GM19238 (cell line): ENCODE data around the gene DNAH11.
"Not testable (repeated sequence)": the region's sequence is repeated elsewhere in the genome, so short reads cannot be mapped to it uniquely, and the experiment has no call there.

ENCODE experiments used
- DNase-seq: peaks from one replicate; pipeline ENCODE4 v3.0.0; 2011; ENCODE audit warnings: low spot score; ENCODE audit not compliant: insufficient read length

Gene DNAH11, protein sequence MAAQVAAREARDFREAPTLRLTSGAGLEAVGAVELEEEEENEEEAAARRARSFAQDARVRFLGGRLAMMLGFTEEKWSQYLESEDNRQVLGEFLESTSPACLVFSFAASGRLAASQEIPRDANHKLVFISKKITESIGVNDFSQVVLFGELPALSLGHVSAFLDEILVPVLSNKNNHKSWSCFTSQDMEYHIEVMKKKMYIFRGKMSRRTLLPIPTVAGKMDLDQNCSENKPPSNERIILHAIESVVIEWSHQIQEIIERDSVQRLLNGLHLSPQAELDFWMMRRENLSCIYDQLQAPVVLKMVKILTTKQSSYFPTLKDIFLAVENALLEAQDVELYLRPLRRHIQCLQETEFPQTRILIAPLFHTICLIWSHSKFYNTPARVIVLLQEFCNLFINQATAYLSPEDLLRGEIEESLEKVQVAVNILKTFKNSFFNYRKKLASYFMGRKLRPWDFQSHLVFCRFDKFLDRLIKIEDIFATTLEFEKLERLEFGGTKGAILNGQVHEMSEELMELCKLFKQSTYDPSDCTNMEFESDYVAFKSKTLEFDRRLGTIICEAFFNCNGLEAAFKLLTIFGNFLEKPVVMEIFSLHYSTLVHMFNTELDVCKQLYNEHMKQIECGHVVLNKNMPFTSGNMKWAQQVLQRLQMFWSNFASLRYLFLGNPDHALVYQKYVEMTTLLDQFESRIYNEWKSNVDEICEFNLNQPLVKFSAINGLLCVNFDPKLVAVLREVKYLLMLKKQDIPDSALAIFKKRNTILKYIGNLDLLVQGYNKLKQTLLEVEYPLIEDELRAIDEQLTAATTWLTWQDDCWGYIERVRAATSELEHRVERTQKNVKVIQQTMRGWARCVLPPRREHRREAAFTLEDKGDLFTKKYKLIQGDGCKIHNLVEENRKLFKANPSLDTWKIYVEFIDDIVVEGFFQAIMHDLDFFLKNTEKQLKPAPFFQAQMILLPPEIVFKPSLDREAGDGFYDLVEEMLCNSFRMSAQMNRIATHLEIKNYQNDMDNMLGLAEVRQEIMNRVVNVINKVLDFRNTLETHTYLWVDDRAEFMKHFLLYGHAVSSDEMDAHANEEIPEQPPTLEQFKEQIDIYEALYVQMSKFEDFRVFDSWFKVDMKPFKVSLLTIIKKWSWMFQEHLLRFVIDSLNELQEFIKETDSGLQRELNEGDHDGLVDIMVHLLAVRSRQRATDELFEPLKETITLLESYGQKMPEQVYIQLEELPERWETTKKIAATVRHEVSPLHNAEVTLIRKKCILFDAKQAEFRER (N-terminal part only)

DNA sequence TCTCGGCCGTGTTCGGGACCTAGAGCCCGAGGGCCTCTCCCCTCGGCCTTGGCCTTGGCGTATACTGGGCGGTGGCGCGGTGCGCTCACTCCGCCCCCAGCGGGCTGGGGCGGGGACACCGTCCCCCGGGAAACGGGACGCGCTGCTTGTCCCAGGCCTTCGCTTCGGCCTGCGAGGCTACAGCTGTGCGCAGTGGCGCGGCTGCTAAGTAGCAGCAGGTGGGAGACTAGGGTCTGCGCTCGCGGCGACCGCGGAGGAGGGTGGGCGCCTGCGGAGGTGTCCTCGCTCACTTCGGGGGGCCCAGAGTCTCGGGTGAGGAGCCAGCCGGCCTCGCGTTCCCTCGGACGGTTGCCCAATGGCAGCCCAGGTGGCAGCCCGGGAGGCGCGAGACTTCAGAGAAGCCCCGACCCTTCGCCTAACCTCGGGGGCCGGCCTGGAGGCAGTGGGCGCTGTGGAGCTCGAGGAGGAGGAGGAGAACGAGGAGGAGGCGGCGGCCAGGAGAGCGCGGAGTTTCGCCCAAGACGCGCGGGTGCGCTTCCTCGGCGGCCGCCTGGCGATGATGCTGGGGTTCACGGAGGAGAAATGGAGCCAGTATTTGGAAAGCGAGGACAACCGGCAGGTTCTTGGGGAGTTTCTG is at the start of gene DNAH11:
Gene DNAH11, plus strand, starts transcription at position 149 of the 637 bp plus-strand sequence. Its CDS starts 207 bp downstream, at position 356.
- no peak for DNase-seq

DNA sequence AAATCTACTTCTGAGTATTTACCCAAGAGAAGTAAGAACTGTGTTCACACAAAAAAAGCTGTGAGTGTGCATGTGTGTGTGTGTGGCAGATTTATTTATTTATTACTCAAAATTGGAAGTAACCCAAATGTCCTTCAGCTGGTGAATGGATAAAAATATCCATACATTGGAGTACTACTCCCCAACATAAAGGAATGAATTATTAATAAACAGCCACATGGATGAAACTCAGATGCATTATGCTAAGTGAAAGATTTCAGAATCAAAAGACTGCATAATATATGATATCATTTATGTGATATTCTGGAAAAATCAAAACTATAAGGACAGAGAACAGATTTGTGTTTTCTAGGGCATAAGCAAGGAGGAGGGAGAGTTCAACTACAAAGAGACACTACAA is 47.1 kb upstream of the DNAH11 start:
- no peak for DNase-seq

DNA sequence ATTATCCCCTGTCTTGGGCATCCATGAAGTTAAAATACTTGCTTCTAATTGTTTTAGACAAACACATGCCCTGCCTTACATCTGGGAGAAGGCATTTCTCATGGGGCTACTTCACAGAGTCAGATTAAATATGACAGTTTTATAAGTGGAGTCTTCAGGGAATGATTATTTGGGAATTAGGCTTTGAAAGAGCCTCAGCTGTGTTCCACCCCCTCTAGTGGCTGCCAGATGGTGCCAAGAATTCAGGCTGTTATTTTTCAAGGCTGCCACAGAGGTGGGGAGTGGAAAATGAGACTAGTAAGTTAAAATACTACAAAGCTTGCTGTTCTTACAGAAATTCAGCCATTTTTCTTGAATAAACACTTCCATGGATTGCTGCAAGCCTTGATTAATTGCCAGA is 45.8 kb upstream of the DNAH11 start:
- no peak for DNase-seq

DNA sequence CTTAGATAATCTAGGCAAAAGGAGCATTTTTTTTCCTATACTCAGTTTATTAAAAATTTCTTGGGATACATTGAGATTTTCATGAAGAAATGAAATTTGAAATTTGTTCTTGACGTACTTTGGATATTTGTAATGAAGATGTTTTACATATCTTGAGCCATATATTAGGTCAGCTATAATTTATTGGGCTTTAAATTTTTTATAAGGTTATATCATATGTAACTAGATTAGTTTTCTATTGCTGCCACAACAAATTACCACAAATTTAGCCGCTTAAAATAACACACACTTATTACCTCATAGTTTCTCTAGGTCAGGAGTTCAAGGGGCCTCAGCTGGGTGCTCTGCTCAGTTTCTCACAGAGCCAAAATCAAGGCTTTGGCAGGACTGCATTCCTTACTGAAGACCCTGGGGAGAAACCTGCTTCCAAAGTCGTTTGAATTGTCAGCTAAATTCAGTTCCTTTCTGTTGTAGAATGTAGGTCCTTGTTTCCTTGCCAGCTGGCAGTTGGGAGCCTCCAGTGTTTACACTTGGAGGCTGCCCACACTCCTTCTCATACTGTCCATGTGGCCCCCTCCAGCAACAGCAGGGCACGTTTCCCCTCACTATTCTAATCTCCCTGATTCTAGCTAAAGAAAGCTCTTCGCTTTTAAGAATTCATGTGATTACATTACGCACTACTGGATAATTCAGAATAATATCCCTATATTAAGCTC is 42.6 kb upstream of the DNAH11 start:
- no peak for DNase-seq

DNA sequence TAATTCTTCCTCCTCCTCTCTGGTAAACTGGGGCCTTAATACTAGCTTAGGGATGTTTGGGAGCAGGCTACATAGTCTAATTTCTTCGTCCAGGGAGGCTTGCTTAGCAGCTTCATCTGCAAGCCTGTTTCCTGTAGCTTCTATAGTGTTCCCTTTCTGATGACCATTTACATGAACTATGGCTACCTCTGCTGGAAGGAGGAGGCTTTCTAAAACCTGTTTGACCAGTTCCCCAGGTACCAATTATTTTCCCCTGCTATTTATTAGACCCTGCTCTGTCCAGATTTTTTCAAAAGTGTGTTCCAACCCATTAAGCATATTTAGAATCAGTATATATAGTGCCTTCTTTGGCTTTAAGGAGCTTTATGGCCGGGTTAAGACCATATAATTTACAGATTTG is 38.8 kb upstream of the DNAH11 start:
- no peak for DNase-seq

DNA sequence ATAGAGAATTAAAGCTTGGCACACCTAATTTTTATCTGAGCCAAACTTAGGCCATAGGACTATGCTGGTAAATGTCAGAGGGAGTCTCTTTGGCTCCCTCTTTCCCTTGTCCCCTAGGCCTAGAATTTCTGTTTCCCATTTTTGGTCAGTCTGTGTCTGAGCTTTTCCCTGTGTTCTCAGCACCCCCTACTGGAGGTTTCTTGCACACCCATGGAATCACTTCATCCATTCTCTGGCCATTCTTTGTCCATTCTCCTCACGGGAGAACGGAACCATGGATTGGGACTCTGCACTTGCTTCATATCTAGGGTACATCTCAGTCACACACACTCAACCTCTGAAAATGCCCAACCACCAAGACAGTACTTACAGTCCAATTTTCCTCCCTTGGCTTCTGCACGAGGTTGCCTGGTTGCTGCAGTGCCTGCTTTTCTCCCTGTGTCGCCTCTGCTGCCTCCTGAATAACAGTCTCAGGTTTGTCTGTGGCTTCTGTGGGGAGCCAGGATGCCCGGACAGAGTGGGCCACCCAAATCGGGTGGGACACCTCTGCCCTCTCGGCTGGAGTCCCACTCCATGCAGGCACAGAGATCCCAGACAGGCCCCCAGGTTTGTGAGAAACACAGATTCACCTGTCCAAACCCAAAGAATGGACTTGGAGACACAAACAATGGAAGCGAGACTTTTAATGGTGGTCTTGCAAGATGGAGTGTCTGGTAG is 35.1 kb upstream of the DNAH11 start:
- no peak for DNase-seq

DNA sequence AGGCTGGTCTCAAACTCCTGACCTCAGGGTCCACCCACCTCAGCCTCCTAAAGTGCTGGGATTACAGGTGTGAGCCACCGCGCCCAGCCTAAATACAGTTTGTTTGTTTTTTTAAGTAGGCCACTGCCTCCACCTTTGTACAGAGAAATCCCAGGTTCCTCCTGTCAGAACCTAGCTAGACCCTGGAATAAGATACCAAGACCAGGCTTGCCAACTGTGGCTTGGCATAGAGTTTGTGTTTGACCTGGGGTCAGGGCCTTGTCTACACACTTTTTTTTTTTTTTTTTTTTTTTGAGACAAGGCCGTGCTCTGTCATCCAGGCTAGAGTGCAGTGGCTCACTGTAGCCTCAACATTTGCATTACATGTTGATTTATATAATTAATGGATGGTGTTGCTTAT is 34.3 kb upstream of the DNAH11 start:
- no peak for DNase-seq

DNA sequence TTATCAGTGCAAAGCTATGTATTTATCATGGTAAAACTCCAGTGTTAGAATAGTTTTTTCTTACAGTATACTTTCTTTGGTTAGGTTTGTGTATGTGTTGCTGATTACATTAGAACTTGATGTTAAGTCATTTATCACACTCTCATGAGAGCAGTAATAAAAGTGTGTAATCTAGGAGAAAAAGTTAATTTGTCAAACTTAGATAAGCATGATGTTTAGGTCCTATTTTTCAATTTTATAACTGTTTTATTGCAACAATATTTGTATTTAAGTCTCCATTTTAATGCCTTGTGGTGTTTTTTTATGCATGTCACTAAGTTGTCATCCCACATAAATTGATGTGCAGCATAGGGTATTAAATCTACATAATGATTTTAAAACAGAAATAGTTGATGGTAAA is 28.8 kb upstream of the DNAH11 start:
- no peak for DNase-seq

DNA sequence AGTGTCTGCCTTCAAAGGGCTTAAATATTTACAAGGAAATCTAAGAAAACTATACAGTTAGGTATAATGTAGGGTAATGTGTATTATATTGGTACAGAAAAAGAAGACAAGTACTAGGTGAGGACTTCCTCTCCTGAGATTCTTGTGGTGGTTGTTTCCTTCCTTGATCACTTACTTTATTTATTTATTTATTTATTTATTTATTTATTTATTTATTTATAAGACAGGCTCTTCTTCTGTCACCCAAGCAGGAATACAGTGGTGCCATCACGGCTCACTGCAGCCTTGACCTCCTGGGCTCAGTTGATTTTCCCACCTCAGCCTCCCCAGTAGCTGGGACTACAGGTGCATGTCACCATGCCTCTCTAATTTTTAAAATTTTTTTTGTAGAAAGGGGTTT is 18.2 kb upstream of the DNAH11 start:
- no peak for DNase-seq

DNA sequence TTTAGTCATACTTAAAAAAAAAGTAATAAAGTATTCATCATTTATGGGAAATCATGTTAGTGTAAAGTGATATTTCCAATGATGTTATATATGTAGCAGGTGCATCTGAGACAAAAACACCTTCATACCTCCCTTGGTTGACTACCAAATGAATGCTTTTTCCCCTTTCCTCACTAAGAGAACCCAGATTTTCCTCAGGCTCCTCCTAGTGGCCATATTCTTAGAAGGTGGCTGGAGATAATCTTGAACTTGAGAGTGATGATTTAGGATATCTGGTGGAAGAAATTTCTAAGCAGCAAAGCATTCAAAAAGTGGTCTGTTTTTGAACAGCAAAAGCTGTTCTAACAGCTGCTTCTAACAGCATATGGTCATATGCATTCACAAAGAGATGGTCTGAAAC is 16.8 kb upstream of the DNAH11 start:
- DNase-seq = no peak

DNA sequence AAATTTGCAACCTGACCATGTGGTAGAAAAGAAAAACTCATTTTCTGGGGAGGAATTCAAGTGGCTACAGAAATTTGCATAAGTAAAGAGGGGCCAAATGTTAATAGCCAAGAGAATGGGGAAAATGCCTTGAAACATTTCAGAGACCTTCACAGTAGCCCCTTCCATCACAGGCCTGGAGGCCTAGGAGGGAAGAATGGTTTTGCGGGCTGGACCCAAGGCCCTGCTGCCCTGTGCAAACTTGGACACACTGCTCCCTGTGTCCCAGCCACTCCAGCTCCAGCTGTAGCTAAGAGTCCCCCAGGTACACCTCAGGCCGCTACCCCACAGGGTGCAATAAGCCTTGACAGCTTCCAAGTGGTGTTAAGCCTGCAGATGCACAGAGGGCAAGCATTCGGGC is 16.4 kb upstream of the DNAH11 start:
- DNase-seq = no peak

DNA sequence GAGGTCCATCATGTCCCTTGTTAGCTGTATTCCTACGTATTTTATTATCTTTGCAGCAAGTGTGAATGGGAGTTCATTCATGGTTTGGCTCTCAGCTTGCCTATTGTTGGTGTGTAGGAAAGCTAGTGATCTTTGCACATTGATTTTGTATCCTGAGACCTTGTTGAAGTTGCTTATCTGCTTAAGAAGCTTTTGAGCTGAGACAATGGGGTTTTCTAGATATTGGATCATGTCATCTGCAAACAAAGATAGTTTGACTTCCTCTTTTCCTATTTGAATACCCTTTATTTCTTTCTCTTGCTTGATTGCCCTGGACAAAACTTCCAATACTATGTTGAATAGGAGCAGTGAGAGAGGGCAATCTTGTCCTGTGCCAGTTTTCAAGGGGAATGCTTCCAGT is 10.4 kb upstream of the DNAH11 start:
- DNase-seq = not testable (repeated sequence)

DNA sequence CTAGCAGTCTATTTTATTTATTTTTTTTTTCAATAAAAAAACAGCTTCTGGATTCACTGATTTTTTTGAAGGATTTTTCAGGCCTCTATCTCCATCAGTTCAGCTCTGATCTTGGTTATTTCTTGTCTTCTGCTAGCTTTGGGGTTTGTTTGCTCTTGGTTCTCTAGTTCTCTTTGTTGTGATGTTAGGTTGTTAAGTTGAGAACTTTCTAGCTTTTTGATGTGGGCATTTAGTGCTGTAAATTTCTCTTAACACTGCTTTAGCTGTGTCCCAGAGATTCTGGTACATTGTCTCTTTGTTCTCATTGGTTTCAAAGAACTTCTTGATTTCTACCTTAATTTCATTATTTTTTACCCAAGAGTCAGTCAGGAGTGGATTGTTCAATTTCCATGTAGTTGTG is 9.2 kb upstream of the DNAH11 start:
- not testable (repeated sequence) for DNase-seq

DNA sequence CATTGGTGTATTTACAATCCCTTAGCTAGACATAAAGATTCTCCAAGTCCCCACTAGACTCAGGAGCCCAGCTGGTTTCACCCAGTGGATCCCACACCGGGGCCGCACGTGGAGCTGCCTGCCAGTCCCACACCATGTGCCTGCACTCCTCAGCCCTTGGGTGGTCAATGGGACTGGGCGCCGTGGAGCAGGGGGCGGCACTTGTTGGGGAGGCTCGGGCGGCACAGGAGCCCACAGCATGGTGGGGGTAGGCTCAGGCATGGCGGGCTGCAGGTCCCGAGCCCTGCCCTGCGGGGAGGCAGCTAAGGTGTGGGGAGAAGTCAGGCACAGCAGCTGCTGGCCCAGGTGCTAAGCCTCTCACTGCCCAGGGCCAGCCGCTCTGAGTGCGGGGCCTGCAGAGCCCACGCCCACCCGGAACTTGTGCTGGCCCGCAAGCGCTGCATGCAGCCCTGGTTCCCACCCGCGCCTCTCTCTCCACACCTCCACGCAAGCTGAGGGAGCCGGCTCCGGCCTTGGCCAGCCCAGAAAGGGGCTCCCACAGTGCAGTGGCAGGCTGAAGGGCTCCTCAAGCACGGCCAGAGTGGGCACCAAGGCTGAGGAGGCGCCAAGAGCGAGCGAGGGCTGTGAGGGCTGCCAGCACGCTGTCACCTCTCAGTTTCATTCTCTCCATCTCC is 6.3 kb upstream of the DNAH11 start:
- not testable (repeated sequence) for DNase-seq

DNA sequence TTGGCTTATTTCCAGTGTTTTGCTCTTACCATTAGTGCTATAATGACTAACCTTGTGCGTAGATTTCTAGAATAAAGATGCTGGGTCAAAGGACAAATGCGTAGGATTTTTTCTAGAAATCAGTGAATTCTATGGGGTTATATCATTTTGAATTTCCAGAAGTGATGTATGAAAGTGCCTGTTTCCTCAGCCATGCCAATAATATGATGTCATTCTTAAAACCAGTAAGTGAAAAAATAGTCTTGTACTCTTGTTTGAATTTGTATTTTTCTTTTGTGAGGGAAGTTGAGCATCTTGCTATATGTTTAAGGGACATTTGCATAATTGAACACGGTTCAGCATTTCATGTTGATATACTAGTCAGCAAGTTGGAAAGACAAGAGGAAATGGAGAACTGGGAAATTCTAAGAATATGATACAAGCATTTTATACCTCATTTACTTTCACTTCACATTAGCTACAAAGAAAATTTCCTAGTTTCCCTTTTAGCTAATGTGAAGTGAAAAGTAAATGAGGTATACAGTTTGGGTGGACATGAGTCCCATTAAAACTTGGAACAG is 3.8 kb upstream of the DNAH11 start:
- no peak for DNase-seq

DNA sequence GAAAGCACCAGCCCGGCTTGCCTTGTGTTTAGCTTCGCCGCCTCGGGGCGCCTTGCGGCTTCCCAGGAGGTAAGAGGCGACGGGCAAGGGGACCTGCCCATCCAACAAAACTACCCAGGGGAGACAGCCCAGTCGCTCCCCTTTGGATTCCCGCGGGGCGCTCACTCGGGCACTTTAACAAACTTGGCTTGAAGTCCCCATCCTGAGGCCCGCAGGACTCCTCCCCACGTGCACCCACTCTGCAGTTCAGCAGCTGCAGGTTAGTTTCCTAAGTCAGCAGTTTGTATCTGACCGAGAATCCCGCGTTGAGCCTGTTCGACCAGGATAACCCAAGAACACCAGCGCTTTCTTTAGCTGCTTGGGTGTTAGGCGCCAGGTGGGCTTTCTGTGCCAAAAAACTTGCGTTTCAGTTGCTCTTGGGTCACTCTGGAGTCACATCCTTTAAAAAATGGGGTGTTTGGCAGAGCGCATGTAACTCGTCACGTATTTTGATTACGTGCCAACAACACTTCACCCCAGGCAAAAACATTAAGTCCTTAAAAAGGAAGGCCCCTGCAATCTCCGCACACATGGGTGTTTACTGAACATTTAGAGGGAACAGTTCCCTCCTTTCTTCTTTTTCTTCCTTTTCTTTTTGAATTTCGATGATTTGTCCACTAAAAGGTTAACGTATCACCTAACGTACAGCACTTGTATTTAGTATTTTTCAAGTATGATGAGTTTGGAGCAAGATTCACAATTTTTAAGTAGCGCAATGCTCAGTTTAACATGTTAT is 876 bp downstream of the DNAH11 start:
- DNase-seq = no peak

DNA sequence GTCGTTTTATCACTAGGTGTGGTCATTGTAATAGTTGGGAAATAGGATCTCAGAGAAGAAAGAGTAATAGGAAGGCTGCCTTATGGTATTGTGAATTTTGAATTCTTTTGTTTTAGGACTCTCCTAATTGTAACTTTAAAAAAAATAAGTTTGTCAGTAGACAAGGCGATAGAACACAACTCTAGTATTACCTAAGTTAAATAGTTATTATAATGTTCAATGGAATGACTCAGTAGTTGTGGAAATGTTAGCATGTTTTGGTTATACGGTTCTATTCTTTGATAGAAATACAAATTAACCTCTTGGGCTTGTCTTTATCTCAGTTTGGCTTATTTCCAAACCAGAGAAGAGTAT is 1.4 kb downstream of the DNAH11 start:
- DNase-seq = no peak

DNA sequence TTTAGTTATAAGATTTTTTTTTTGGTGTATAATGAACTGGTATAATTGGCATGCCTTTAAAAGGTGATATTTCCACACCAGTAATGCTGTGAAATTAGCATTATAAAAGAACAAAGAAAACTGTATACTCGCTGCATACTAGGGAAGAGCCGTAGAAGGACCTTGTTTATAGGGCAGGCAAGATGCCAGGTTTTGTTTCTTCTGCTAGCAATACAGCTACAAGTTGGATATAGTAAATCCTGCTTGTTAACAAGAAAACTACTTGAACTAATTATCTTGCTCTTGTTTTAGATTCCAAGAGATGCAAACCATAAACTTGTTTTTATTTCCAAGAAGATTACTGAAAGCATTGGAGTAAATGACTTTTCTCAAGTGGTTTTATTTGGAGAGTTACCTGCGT is 1.9 kb downstream of the DNAH11 start:
- DNase-seq = no peak
